Gastroesophageal sphincter (tissue), 4 donors: Measurements from ENCODE around the gene CCNG1. TPM values are rescaled to one million over a fixed set of nuclear protein-coding genes. Genes with fewer than 3 reads are reported as not detected.
A peak's percentile ranks its signal among the peaks of the same experiment; 100 is the strongest.
"Not testable (repeated sequence)": the region's sequence is repeated elsewhere in the genome, so short reads cannot be mapped to it uniquely, and the experiment has no call there.

Experiments
- ATAC-seq: fragments of 150-250 bp; one replicate; pipeline ENCODE4 v1.9.1; 2016; ENCODE audit warnings: mild to moderate bottlenecking, moderate library complexity
- H3K27ac ChIP-seq, 4 donors: fragments of 200-600 bp; sonication (generic) in 3 of 4; 1 replicate in 3 of 4; 2 replicates in 1 of 4; pipeline ENCODE4 v1.5.1; 2016 to 2019
- H3K27me3 ChIP-seq: fragments of 200-600 bp; sonication (generic); one replicate; pipeline ENCODE4 v1.5.1; 2019
- H3K36me3 ChIP-seq, 2 donors: fragments of 200-600 bp; sonication (generic); one replicate each; pipeline ENCODE4 v1.5.1; 2019; ENCODE audit warnings: control low read depth in 1 of 2
- H3K4me1 ChIP-seq, 3 donors: fragments of 200-600 bp; sonication (generic); 1 replicate in 2 of 3; 2 replicates in 1 of 3; pipeline ENCODE4 v1.5.1; 2016 to 2019; ENCODE audit warnings: control low read depth in 2 of 3
- H3K4me3 ChIP-seq, 2 donors: fragments of 200-600 bp; sonication (generic); one replicate each; pipeline ENCODE4 v1.5.1; 2019; ENCODE audit warnings: mild to moderate bottlenecking in 1 of 2, moderate library complexity in 1 of 2
- H3K9me3 ChIP-seq, 3 donors: fragments of 200-600 bp; sonication (generic); one replicate each; pipeline ENCODE4 v1.5.1; 2017 to 2019; ENCODE audit warnings: control low read depth in 2 of 3
- CTCF ChIP-seq, 4 experiments: fragments of 200-600 bp in 2 of 4; fragments of 450-650 bp in 2 of 4; sonication (generic) in 1 of 4; IDR thresholded peaks; one replicate each; pipeline ENCODE4 v1.5.1; 2017 to 2019; ENCODE audit warnings: antibody characterized with exemption in 4 of 4, mild to moderate bottlenecking in 2 of 4, moderate library complexity in 2 of 4
- EP300 ChIP-seq: sonication (generic); formaldehyde crosslinking; IDR thresholded peaks from one replicate; pipeline ENCODE4 v1.6.1; 2017; ENCODE audit warnings: antibody characterized with exemption, mild to moderate bottlenecking
- POLR2A ChIP-seq, 2 donors: fragments of 450-650 bp; IDR thresholded peaks; one replicate each; pipeline ENCODE4 v1.6.1; 2017; ENCODE audit warnings: antibody characterized with exemption in 2 of 2, mild to moderate bottlenecking in 2 of 2, moderate library complexity in 1 of 2
- POLR2AphosphoS5 ChIP-seq: sonication (generic); formaldehyde crosslinking; IDR thresholded peaks from one replicate; pipeline ENCODE4 v1.6.1; 2017; ENCODE audit warnings: antibody characterized with exemption
- WGBS, 2 donors: methylation state at CpG; one replicate each; pipeline ENCODE4 v1.1.5; 2018; ENCODE audit warnings: low coverage in 1 of 2; 5-methylcytosine and 5-hydroxymethylcytosine counted together
- total RNA-seq, 4 donors: library from RNA; depleted of rRNA; stranded (reverse); fragments of >200 nt; gene quantifications; one replicate each; pipeline ENCODE4 v1.1.0, GENCODE V29; 2016

Gene CCNG1, protein sequence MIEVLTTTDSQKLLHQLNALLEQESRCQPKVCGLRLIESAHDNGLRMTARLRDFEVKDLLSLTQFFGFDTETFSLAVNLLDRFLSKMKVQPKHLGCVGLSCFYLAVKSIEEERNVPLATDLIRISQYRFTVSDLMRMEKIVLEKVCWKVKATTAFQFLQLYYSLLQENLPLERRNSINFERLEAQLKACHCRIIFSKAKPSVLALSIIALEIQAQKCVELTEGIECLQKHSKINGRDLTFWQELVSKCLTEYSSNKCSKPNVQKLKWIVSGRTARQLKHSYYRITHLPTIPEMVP
- 100 to 1,000 TPM; 132 to 189 (median 166) TPM for total RNA-seq

- H3K4me1 ChIP-seq, result peaks cover 8 to 44% (median 12%) of the 10 kb centered on the region in 3 donors
- no peaks in the 10 kb centered on the region for H3K27me3 ChIP-seq
- ATAC-seq, result peak; percentile 99
- peaks cover 3 to 17% of the 10 kb centered on the region in 2 donors for H3K36me3 ChIP-seq
- 0 to 2% methylated on average over 8 to 12 of the region's 51 CpGs for WGBS, 2 donors
- peak in 2 of 4 experiments; percentile 15 to 20 for TF ChIP-seq CTCF (IDR thresholded peaks at IDR 0.05)
- peak; percentile 78 for TF ChIP-seq POLR2AphosphoS5
- TF ChIP-seq EP300, result no peak
- TF ChIP-seq POLR2A (IDR thresholded peaks at IDR 0.05), result peak; percentile 65 to 69
- peak within 1 kb of the TSS; percentile 84 to 90 (median 88) for H3K27ac ChIP-seq
- H3K9me3 ChIP-seq, result no peaks in the 10 kb centered on the region
- H3K4me3 ChIP-seq, result peak within 1 kb of the TSS; percentile 67 to 92
Observed at GRCh38 chr5:163437309-163438182, at the start of gene CCNG1. TSS of gene CCNG1 (plus strand) at chr5:163437595. CDS start at chr5:163439257, 1,662 bp downstream.

GRCh38 chr5:163395792-163396191 is 41.6 kb upstream of the CCNG1 start:
- no peaks in the 10 kb centered on the region for H3K36me3 ChIP-seq
- 100% methylated on average over 2 of the region's 2 CpGs for WGBS, 2 donors
- ATAC-seq, result no peak

GRCh38 chr5:163396818-163397340 is 40.5 kb upstream of the CCNG1 start:
- H3K4me1 ChIP-seq, H3K27me3 ChIP-seq, H3K36me3 ChIP-seq, ATAC-seq, H3K4me3 ChIP-seq, H3K27ac ChIP-seq: not testable (repeated sequence)
- 88 to 91% methylated on average over 4 to 8 of the region's 9 CpGs for WGBS, 2 donors
- peaks cover 0 to 14% (median 0%) of the 10 kb centered on the region in 3 donors for H3K9me3 ChIP-seq

More at GRCh38 chr5:163395792-163396191, 41.6 kb upstream of the CCNG1 start:
- Histone ChIP-seq H3K27me3 (peaks cover 7% of the 10 kb centered on the region), H3K9me3 (peaks cover 0 to 17% (median 0%) of the 10 kb centered on the region in 3 donors), H3K4me3 (no peak overlapping the region), H3K27ac (no peak overlapping the region), H3K4me1 (no peaks in the 10 kb centered on the region)
- TF ChIP-seq EP300 (no peak), CTCF (IDR thresholded peaks at IDR 0.05) (no peak), POLR2A (IDR thresholded peaks at IDR 0.05) (no peak), POLR2AphosphoS5 (no peak)

DNA sequence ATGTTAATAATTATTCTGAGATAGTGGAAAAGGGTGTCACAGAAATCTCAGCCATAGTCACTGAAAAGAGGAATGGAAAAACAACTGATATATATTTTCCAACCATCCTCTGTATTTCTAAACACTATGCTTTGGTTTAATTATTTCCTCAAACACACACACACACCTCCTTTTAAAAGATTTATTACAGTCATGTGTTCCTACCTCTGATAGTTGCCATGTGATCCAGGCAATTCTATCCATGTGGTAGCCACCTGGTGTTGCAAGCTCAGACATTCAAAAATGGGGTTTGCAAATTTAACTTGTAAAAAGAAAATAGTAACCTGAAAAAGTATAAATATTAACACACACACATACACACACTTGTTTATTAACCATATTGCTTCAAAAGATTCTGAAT is 40.0 kb upstream of the CCNG1 start:
- H3K4me1 ChIP-seq, result no peaks in the 10 kb centered on the region
- no peak for ATAC-seq
- peaks cover 7% of the 10 kb centered on the region for H3K27me3 ChIP-seq
- H3K27ac ChIP-seq, result no peak overlapping the region
- peaks cover 0 to 14% (median 0%) of the 10 kb centered on the region in 3 donors for H3K9me3 ChIP-seq
- no peaks in the 10 kb centered on the region for H3K36me3 ChIP-seq
- no peak overlapping the region for H3K4me3 ChIP-seq
- TF ChIP-seq CTCF (IDR thresholded peaks at IDR 0.05) (no peak), POLR2AphosphoS5 (no peak), EP300 (no peak), POLR2A (IDR thresholded peaks at IDR 0.05) (no peak)

DNA sequence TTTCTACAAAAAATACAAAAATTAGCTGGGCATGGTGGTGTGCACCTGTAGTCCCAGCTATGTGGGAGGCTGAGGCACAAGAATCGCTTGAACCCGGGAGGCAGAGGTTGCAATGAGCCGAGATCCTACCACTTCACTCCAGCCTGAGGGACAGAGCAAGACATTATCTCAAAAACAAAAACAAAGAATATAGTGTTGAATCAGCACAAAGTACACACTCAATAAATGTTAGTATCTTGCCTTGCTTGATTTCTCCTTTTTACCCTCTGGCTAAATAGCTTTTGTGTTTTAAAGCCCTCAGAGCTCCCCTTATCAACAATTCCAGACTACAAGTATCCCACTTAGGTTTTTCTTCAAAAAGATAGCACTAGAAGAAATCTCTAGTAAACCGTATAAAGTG is 37.5 kb upstream of the CCNG1 start:
- H3K27me3 ChIP-seq, result peaks cover 7% of the 10 kb centered on the region
- H3K27ac ChIP-seq, result no peak overlapping the region
- no peak for ATAC-seq
- H3K9me3 ChIP-seq, result no peaks in the 10 kb centered on the region
- no peak for TF ChIP-seq CTCF (IDR thresholded peaks at IDR 0.05)
- no peak for TF ChIP-seq POLR2AphosphoS5
- no peak for TF ChIP-seq EP300
- no peak for TF ChIP-seq POLR2A (IDR thresholded peaks at IDR 0.05)
- no peak overlapping the region for H3K4me3 ChIP-seq
- no peaks in the 10 kb centered on the region for H3K4me1 ChIP-seq
- H3K36me3 ChIP-seq, result no peaks in the 10 kb centered on the region
- 71 to 76% methylated on average over 2 to 4 of the region's 4 CpGs for WGBS, 2 donors
